MM.1S (cell line): ENCODE measurements around the gene DSCAML1.

Experiments used
- DNase-seq: peaks from one replicate; pipeline ENCODE4 v3.0.0-alpha.2; 2015
- H2AFZ ChIP-seq: fragments of 300-600 bp; sonication (generic); 2 replicates; pipeline ENCODE4 v1.6.0; 2016; ENCODE audit warnings: antibody characterized with exemption, low read length
- H3F3A ChIP-seq: fragments of 300-600 bp; sonication (generic); 2 replicates; pipeline ENCODE4 v1.6.1; 2016; ENCODE audit warnings: mild to moderate bottlenecking, antibody characterized with exemption, low read length, moderate library complexity, mixed read lengths; ENCODE audit not compliant: insufficient read depth
- H3K27ac ChIP-seq: fragments of 300-600 bp; sonication (generic); 2 replicates; pipeline ENCODE4 v1.5.1; 2016; ENCODE audit warnings: mild to moderate bottlenecking, low read length
- H3K27me3 ChIP-seq: fragments of 300-600 bp; sonication (generic); replicated peaks from 2 replicates; pipeline ENCODE4 v1.6.0; 2016; ENCODE audit warnings: low read length; ENCODE audit not compliant: insufficient read depth
- H3K36me3 ChIP-seq: fragments of 300-600 bp; sonication (generic); replicated peaks from 2 replicates; pipeline ENCODE4 v1.6.1; 2016; ENCODE audit warnings: mild to moderate bottlenecking, low read length, mixed read lengths; ENCODE audit not compliant: insufficient read depth
- H3K4me1 ChIP-seq: fragments of 300-600 bp; sonication (generic); 2 replicates; pipeline ENCODE4 v1.6.1; 2016; ENCODE audit warnings: low read length, mixed read lengths
- H3K4me2 ChIP-seq: fragments of 300-600 bp; sonication (generic); 2 replicates; pipeline ENCODE4 v1.6.0; 2016; ENCODE audit warnings: low read depth, low read length
- H3K4me3 ChIP-seq: fragments of 300-600 bp; sonication (generic); 2 replicates; pipeline ENCODE4 v1.5.1; 2016; ENCODE audit warnings: low read length, mixed read lengths
- H3K79me2 ChIP-seq: fragments of 300-600 bp; sonication (generic); 2 replicates; pipeline ENCODE4 v1.6.1; 2016; ENCODE audit warnings: mixed run types, low read length, mixed read lengths
- H3K9ac ChIP-seq: fragments of 300-600 bp; sonication (generic); 2 replicates; pipeline ENCODE4 v1.6.1; 2016; ENCODE audit warnings: low read length, mixed read lengths
- H3K9me2 ChIP-seq: fragments of 300-600 bp; sonication (generic); replicated peaks from 2 replicates; pipeline ENCODE4 v1.6.1; 2016; ENCODE audit warnings: mild to moderate bottlenecking, low read length, mixed read lengths; ENCODE audit not compliant: insufficient read depth
- H3K9me3 ChIP-seq: fragments of 300-600 bp; sonication (generic); replicated peaks from 2 replicates; pipeline ENCODE4 v1.6.1; 2016; ENCODE audit warnings: mild to moderate bottlenecking, low read length, mixed read lengths; ENCODE audit not compliant: insufficient read depth
- H4K20me1 ChIP-seq: fragments of 300-600 bp; sonication (generic); 2 replicates; pipeline ENCODE4 v1.6.1; 2016; ENCODE audit warnings: mild to moderate bottlenecking, low read length, moderate library complexity, mixed read lengths; ENCODE audit not compliant: insufficient read depth
- EZH2 ChIP-seq: fragments of 300-600 bp; sonication (generic); optimal IDR thresholded peaks from 2 replicates; pipeline ENCODE3; 2017; ENCODE audit warnings: low read depth, mild to moderate bottlenecking, antibody characterized with exemption, low read length, mixed read lengths
- EZH2phosphoT487 ChIP-seq: fragments of 300-600 bp; sonication (generic); IDR thresholded peaks from 2 replicates; pipeline ENCODE4 v1.6.1; 2018; ENCODE audit warnings: antibody characterized with exemption, low read length
- TF ChIP-seq, protein P1 (sequence below): fragments of 300-600 bp; sonication (generic); IDR thresholded peaks from 2 replicates; pipeline ENCODE4 v1.5.1; 2016; ENCODE audit warnings: antibody characterized with exemption, low read length, mixed read lengths

Gene DSCAML1

DNA sequence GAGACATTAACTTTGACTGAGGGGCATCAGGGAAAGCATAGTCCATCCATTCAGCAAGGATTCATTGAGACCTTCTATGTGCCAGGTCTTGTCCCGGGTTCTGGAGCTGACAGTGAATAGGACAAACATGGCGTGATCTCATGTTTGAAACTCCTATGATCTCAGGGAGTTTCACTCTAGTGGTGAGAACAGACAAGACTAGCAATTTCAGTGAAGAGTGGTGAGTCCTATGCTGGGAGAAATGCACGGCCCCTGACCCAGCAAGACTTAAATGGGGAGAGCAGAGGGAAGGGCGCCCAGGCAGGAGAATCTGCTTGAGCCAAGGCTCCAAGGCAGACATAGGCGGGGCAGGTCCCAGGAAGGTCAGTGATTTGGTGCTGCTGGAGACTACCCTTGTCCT, 313.6 kb downstream of the DSCAML1 start:
- Histone ChIP-seq H3K4me3 (no peak overlapping the region), H3K9me2 (no peaks in the 10 kb centered on the region), H3K79me2 (no peaks in the 10 kb centered on the region), H4K20me1 (no peaks in the 10 kb centered on the region), H3K36me3 (no peaks in the 10 kb centered on the region), H3K27ac (no peak overlapping the region), H2AFZ (no peak overlapping the region), H3K4me2 (no peak overlapping the region), H3F3A (no peaks in the 10 kb centered on the region), H3K27me3 (peaks cover 52% of the 10 kb centered on the region), H3K9me3 (no peaks in the 10 kb centered on the region), H3K4me1 (no peaks in the 10 kb centered on the region), H3K9ac (no peak overlapping the region)
- TF ChIP-seq, protein P1, sequence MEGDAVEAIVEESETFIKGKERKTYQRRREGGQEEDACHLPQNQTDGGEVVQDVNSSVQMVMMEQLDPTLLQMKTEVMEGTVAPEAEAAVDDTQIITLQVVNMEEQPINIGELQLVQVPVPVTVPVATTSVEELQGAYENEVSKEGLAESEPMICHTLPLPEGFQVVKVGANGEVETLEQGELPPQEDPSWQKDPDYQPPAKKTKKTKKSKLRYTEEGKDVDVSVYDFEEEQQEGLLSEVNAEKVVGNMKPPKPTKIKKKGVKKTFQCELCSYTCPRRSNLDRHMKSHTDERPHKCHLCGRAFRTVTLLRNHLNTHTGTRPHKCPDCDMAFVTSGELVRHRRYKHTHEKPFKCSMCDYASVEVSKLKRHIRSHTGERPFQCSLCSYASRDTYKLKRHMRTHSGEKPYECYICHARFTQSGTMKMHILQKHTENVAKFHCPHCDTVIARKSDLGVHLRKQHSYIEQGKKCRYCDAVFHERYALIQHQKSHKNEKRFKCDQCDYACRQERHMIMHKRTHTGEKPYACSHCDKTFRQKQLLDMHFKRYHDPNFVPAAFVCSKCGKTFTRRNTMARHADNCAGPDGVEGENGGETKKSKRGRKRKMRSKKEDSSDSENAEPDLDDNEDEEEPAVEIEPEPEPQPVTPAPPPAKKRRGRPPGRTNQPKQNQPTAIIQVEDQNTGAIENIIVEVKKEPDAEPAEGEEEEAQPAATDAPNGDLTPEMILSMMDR: no peak
- TF ChIP-seq EZH2phosphoT487 (no peak), EZH2 (no peak)
- no peak for DNase-seq

DNA sequence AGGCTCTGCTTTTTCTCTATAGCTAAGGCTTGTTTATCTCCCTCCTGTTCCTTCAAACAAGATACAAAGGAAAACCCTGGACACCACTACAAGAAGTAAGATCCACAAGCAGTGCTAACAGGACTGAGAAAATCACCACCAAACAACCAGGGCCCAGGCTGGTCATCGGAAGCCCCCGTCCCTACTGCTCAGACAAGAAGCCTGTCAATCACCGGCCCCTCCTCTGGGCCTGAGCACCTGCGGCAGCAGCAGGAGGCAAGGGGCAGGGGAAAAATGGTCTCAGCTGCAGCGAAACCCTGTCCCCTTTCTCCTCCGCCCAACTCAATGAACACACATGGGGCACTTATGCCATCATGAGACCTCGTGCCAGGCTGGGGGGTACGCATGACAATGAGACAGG, 314.1 kb downstream of the DSCAML1 start:
- Histone ChIP-seq H3K9me2 (no peaks in the 10 kb centered on the region), H3K27me3 (peaks cover 47% of the 10 kb centered on the region), H3K36me3 (no peaks in the 10 kb centered on the region), H3K9me3 (no peaks in the 10 kb centered on the region), H3K27ac (no peak overlapping the region), H3K4me3 (no peak overlapping the region), H4K20me1 (no peaks in the 10 kb centered on the region), H3K4me2 (no peak overlapping the region), H3K9ac (no peak overlapping the region), H3K79me2 (no peaks in the 10 kb centered on the region), H3F3A (no peaks in the 10 kb centered on the region), H3K4me1 (no peaks in the 10 kb centered on the region), H2AFZ (no peak overlapping the region)
- DNase-seq: no peak
- no peak for TF ChIP-seq EZH2
- TF ChIP-seq, protein P1: no peak
- TF ChIP-seq EZH2phosphoT487: no peak

DNA sequence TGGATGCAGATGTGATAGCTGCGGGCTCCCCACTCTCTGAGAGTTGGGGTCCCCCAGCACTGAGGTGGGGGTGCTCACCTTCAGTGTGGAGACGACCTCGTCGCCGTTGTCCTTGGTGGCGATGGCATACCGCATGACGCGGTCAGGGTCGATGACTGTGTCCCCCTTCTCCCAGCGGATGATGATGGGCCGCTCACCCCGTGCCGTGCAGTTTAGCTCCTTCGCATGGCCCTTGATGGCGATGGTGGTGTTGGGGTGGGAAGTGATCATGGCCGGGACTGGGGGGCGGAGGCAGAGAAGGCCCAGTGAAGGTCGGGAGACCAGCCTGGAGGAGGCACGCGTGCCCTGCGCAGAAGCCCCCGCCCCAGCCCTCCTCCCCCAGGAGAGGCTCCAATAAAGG, 315.1 kb downstream of the DSCAML1 start:
- Histone ChIP-seq H3K4me3 (no peak overlapping the region), H3K79me2 (no peaks in the 10 kb centered on the region), H3K36me3 (no peaks in the 10 kb centered on the region), H2AFZ (no peak overlapping the region), H3F3A (no peaks in the 10 kb centered on the region), H3K9ac (no peak overlapping the region), H4K20me1 (no peaks in the 10 kb centered on the region), H3K27ac (no peak overlapping the region), H3K4me1 (no peaks in the 10 kb centered on the region), H3K9me2 (no peaks in the 10 kb centered on the region), H3K27me3 (peaks cover 52% of the 10 kb centered on the region), H3K4me2 (no peak overlapping the region), H3K9me3 (no peaks in the 10 kb centered on the region)
- TF ChIP-seq EZH2 (no peak), EZH2phosphoT487 (no peak)
- TF ChIP-seq, protein P1: no peak
- DNase-seq: no peak
